ENCODE measurements around the gene ADAMTS4.

ADAMTS4 gene

GRCh38 chr1:161218301-161219077, 19.6 kb upstream of the ADAMTS4 start:
- DNase-seq, result no peak

- DNase-seq, result no peak
Measured at GRCh38 chr1:161217831-161218230, 19.0 kb upstream of the ADAMTS4 start.

GRCh38 chr1:161216945-161217712, 18.3 kb upstream of the ADAMTS4 start:
- no peak for DNase-seq

- no peak for DNase-seq
Measured at GRCh38 chr1:161215076-161215475, 16.2 kb upstream of the ADAMTS4 start, which contains the start of gene FCER1G. Gene FCER1G (plus strand): TSS chr1:161215295. CDS start chr1:161215322, 27 bp downstream.

- no peak for DNase-seq
Measured at GRCh38 chr1:161214369-161214768, 15.5 kb upstream of the ADAMTS4 start.

- DNase-seq, result peak; percentile 74
Measured at GRCh38 chr1:161209790-161210409, 11.0 kb upstream of the ADAMTS4 start.

- DNase-seq, result no peak
Measured at GRCh38 chr1:161207173-161207572, 8.3 kb upstream of the ADAMTS4 start.

- DNase-seq, result no peak
Measured at GRCh38 chr1:161206411-161207140, 7.7 kb upstream of the ADAMTS4 start.

- peak; percentile 99 for DNase-seq
Measured at GRCh38 chr1:161201836-161202712, 3.2 kb upstream of the ADAMTS4 start, which contains the start of gene NDUFS2. Gene NDUFS2 (plus strand): TSS chr1:161202367. CDS start chr1:161202386, 19 bp downstream.

GRCh38 chr1:161200992-161201835, 2.4 kb upstream of the ADAMTS4 start:
- DNase-seq, result no peak

- DNase-seq, result peak; percentile 31
Measured at GRCh38 chr1:161200421-161200991, 1.7 kb upstream of the ADAMTS4 start.

GRCh38 chr1:161199506-161200139, 769 bp upstream of the ADAMTS4 start:
- no peak for DNase-seq

GRCh38 chr1:161198194-161198896, 509 bp downstream of the ADAMTS4 start:
- no peak for DNase-seq

- DNase-seq, result no peak
Measured at GRCh38 chr1:161197560-161198193, 1.2 kb downstream of the ADAMTS4 start.

- DNase-seq, result no peak
Measured at GRCh38 chr1:161196521-161197451, 2.1 kb downstream of the ADAMTS4 start.

- DNase-seq, result no peak
Measured at GRCh38 chr1:161196111-161196510, 2.7 kb downstream of the ADAMTS4 start.

GRCh38 chr1:161195171-161195570, 3.7 kb downstream of the ADAMTS4 start:
- DNase-seq, result no peak
